Activated T-helper 1 cell treated with anti-CD3 and anti-CD28 coated beads, Interleukin-12 subunit alpha, Interleukin-12 subunit beta, Interleukin-2, Interleukin-4 antibody, amounts not matched to agents 30 ng/mL and 10 ng/mL and 1 ng/mL, durations not matched to agents 14 hours and 24 hours and 36 hours (primary cell): Measurements from ENCODE around the gene PNMT. TPM values are rescaled to one million over a fixed set of nuclear protein-coding genes. Genes with fewer than 3 reads are reported as not detected.

Experiments
- DNase-seq: peaks from one replicate; pipeline ENCODE4 v3.0.0; 2021; ENCODE audit warnings: low spot score
- H3K27ac Mint-ChIP-seq: one replicate; pipeline ENCODE4 v1.8.0; 2021; ENCODE audit warnings: mild to moderate bottlenecking, mixed read lengths
- H3K27me3 Mint-ChIP-seq: one replicate; pipeline ENCODE4 v1.8.0; 2022; ENCODE audit warnings: mild to moderate bottlenecking, moderate library complexity, mixed read lengths; ENCODE audit not compliant: insufficient read depth
- H3K36me3 Mint-ChIP-seq: one replicate; pipeline ENCODE4 v1.8.0; 2021; ENCODE audit warnings: low read depth, mixed read lengths
- H3K4me1 Mint-ChIP-seq: one replicate; pipeline ENCODE4 v1.8.0; 2021; ENCODE audit warnings: low read depth, mixed read lengths
- H3K4me3 Mint-ChIP-seq: one replicate; pipeline ENCODE4 v1.8.0; 2021; ENCODE audit warnings: mild to moderate bottlenecking, moderate library complexity, mixed read lengths
- H3K9me3 Mint-ChIP-seq: one replicate; pipeline ENCODE4 v1.8.0; 2021; ENCODE audit warnings: mixed read lengths
- intact Hi-C: fragments of 100-400 bp; cut with micrococcal nuclease; formaldehyde crosslinking; loops from one replicate; pipeline ENCODE4 v1.15.1; 2024
- total RNA-seq: library from RNA; stranded (reverse); gene quantifications from 2 replicates; pipeline ENCODE4 v1.2.3, GENCODE V29; 2022

Gene PNMT
- total RNA-seq, 1 donor from 2014 or later: not detected

DNA sequence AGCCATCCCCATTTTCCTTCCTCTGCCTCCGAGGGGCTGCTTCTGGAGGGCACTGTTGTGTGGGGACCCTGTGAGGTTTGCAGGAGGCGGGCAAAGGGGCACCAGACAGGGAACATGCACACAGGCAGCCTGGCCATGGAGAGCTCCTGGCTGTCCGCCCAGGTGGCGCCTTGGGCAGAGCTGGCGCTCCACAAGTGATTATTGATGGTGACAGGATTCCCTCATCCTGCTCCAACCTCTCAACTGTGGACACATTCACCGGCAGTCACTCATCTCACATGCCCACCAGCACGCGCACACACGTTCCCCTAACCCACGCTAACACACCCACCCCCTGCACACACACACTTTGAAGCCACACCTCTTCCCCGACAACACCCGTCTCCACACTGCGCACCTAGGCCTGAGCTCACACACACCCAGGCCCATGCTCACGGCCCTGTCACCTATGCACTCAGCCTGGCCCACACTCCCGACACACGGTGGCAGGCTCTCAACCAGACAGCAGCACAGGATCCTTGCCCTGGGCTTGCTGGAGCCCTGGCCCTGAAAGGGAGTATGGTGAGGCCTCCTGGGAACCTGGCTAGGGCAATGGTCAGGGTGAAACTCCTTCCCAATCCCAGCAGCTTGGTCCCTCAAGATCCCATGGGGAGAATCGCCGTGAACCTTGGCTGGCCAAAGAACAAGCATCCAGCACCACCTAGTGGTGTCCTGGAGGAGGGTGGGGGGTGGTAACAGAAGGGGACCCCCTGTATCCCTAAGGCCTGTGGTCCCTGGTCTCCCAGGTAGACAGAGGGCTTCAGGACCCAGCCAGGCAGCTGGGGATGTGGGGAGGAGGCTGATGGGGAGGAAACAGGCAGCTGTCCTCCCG is 3.6 kb downstream of the PNMT start:
- intact Hi-C loops: no loop called here
- peaks cover 18% of the 10 kb centered on the region for H3K4me1 Mint-ChIP-seq
- peaks cover 6% of the 10 kb centered on the region for H3K36me3 Mint-ChIP-seq
- H3K9me3 Mint-ChIP-seq: no peaks in the 10 kb centered on the region
- no peak overlapping the region for H3K27ac Mint-ChIP-seq
- DNase-seq: no peak
- H3K27me3 Mint-ChIP-seq: peaks cover 22% of the 10 kb centered on the region
- H3K4me3 Mint-ChIP-seq: no peak overlapping the region

DNA sequence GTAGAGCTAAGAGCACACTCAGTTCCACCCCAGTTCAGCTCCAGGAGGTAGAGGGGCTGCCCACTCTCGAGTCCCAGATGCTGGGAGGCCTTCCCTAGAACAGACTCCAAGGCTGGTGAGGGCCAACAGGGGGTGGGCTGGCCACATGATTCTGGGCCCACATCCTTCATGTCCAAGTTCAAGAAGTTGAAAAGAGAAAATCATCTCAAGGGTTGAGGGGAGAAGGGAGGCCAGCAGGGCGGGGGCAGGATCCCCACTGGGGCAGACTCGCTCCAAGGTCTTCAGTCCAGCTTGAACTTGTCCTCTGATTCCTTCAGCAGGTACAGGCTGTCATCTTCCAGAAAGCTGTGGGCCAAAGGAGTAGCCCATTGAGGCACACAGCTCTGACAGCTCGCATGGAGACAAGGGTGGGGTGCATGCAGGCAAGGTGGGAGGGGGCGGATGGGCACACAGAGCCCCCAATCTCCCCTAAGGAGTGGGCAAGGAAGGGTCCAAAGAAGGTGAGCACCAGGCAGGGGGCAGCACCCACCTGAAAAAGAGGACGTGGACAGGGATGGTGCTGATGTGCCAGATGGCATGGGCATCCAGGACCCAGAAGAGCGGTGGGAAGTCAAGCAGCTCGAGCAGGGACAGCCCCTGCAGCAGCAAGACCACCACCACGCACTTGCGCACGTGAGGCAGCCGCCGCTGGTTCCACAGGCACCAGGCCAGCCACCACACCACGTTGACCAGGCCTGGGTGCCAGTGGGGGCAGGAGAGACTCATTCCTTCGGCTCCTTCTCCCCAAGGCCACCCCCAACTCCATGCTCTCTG is 4.5 kb downstream of the PNMT start:
- Mint-ChIP-seq H3K9me3 (no peaks in the 10 kb centered on the region), H3K36me3 (peaks cover 6% of the 10 kb centered on the region), H3K27ac (no peak overlapping the region), H3K4me3 (no peak overlapping the region), H3K27me3 (peaks cover 19% of the 10 kb centered on the region), H3K4me1 (peaks cover 27% of the 10 kb centered on the region)
- intact Hi-C loops: no loop called here
- no peak for DNase-seq

GRCh38 chr17:39673335-39674081 is 5.3 kb downstream of the PNMT start:
- H3K4me1 Mint-ChIP-seq: peaks cover 32% of the 10 kb centered on the region
- no peak for DNase-seq
- H3K27ac Mint-ChIP-seq: no peak overlapping the region
- no peak overlapping the region for H3K4me3 Mint-ChIP-seq
- intact Hi-C loops: no loop called here
- no peaks in the 10 kb centered on the region for H3K9me3 Mint-ChIP-seq
- H3K27me3 Mint-ChIP-seq: peaks cover 13% of the 10 kb centered on the region
- H3K36me3 Mint-ChIP-seq: peaks cover 5% of the 10 kb centered on the region

GRCh38 chr17:39674179-39674578 is 5.9 kb downstream of the PNMT start:
- H3K4me1 Mint-ChIP-seq: peaks cover 34% of the 10 kb centered on the region
- no peak for DNase-seq
- H3K36me3 Mint-ChIP-seq: peaks cover 4% of the 10 kb centered on the region
- no peak overlapping the region for H3K4me3 Mint-ChIP-seq
- H3K27ac Mint-ChIP-seq: no peak overlapping the region
- no peaks in the 10 kb centered on the region for H3K9me3 Mint-ChIP-seq
- intact Hi-C loops: no loop called here
- peaks cover 10% of the 10 kb centered on the region for H3K27me3 Mint-ChIP-seq

- no peak overlapping the region for H3K4me3 Mint-ChIP-seq
- peaks cover 6% of the 10 kb centered on the region for H3K27me3 Mint-ChIP-seq
- no peak overlapping the region for H3K27ac Mint-ChIP-seq
- peaks cover 41% of the 10 kb centered on the region for H3K4me1 Mint-ChIP-seq
- H3K36me3 Mint-ChIP-seq: peaks cover 8% of the 10 kb centered on the region
- DNase-seq: no peak
- no peaks in the 10 kb centered on the region for H3K9me3 Mint-ChIP-seq
- intact Hi-C loops: no loop called here
Measured at GRCh38 chr17:39674702-39675389, 6.6 kb downstream of the PNMT start.

DNA sequence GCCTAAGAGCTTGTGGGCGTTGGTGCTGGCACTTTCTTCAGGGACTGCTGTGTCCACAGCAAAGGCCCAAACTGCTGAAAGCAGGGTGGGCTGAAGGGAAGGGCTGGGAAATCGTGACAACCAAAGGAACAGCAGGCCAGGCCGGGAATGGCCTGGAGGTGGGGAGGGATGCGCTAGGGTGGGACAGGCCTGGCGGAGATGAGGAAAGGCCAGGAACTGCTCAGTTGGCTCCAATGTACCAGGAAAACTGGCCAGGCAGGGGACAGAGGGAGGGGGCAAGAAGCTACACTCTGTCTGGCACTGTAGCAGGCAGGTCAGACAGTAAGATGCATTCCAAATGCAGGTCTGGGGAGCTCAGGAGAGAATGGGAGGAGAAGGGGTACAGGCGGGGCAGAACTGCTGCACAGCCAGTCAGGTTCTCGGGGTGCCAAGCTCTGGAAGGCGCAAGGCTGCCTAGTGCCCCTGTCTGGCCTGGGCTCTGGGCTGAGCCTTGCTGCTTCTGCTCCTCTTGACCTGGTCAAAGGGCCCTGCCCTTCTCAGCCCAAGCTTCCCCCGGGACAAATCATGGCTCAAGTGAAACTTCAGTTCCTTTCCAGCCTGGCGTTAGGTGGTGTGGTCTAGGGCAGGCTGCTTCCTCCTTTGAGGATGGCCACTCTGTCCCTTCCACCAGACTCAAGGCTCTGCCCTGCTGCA is 7.3 kb downstream of the PNMT start:
- Mint-ChIP-seq H3K4me1 (peaks cover 48% of the 10 kb centered on the region), H3K9me3 (no peaks in the 10 kb centered on the region), H3K4me3 (no peak overlapping the region), H3K27me3 (peaks cover 6% of the 10 kb centered on the region), H3K36me3 (peaks cover 12% of the 10 kb centered on the region), H3K27ac (peak overlapping the region; percentile 35)
- intact Hi-C loops: no loop called here
- no peak for DNase-seq

DNA sequence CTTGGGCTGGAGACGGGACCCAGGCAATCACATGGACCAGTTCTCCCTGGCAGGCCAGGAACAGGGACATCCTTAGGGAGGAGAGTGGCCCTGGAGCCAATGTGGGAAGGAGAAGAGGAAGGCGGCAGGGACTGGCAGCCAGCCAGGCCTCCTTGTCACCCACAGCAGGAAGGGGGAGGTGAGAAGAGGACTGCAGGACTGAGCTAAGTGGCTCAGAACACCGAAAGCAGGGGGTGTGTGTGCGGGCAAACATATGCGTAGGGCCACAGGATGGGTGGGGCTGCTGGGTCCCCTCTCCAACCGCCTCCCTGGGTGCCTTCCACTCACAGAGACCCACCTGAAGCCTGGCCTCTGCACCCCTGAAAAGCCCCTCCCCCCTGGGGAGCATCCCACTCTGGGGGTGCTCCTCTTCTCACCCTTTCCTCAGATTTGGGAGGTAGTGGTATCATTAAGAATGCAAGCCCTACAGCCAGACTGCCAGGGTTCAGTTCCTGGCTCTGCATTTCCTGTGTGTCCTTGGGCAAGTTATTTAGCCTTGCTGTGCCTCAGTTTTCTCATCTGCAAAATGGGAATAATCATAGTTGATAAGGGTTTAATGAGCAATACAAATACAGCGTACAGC is 8.1 kb downstream of the PNMT start:
- intact Hi-C loops: no loop called here
- H3K27me3 Mint-ChIP-seq: peaks cover 6% of the 10 kb centered on the region
- H3K4me3 Mint-ChIP-seq: no peak overlapping the region
- H3K27ac Mint-ChIP-seq: peak overlapping the region; percentile 35
- peaks cover 52% of the 10 kb centered on the region for H3K4me1 Mint-ChIP-seq
- peak; percentile 33 for DNase-seq
- H3K36me3 Mint-ChIP-seq: peaks cover 16% of the 10 kb centered on the region
- H3K9me3 Mint-ChIP-seq: no peaks in the 10 kb centered on the region

DNA sequence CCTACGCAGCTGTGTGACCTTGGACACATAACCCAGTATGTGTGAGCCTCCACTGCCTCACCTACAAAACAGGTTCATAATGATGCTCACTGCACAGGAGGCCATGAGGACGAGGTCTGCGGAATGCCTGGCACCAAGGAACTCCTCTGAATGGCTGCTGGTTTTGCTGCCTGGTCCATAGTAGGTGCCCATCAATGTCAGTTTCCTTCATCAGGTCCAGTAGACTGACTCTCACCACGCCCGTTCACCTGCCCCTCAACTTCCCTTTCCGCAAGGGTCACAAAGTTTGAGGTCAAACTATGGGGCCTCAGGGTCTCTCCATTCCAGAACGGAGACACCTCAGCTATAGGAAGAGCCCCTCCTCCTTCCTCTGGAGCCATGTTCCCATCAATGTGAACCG is 8.8 kb downstream of the PNMT start:
- peaks cover 16% of the 10 kb centered on the region for H3K36me3 Mint-ChIP-seq
- intact Hi-C loops: no loop called here
- DNase-seq: no peak
- no peak overlapping the region for H3K4me3 Mint-ChIP-seq
- H3K9me3 Mint-ChIP-seq: no peaks in the 10 kb centered on the region
- no peak overlapping the region for H3K27ac Mint-ChIP-seq
- H3K27me3 Mint-ChIP-seq: peaks cover 2% of the 10 kb centered on the region
- peaks cover 52% of the 10 kb centered on the region for H3K4me1 Mint-ChIP-seq

DNA sequence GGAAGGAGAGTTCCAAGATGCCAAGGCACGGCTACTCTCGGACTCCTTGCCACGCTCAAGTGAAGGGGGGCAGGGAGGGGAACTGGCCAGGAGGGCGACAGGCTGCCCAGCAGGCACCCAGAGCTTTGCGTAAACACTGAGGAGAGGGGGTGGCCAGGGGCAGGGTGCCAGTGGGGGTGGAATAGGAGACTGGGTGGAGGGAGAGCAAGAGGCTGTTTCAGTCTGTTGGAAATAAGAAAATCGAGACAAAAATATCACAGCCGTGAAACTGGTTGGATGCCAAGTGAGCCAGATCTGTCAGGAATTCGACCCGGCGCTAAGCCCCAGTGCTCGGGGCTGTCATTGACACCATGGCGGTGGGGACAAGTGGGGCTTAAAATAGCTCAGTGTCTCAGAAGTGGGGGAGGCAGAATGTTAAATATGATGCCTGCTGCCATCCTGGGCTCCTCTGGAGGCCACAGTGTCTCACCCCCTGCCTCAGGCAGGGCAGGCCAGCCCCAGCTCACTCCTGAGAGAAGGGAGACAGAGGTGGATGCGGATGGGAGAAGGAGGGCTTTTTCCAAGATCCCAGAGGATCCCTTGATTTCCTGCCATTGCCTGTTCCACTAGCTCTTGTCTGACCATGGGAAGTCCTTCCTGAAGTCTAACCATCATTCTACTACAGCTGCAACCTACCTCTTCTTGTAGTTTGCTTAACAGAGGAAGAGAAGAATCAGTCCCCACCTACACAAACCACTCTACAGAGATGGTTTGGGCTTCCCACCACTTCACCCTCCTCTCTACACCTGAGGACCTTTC is 9.5 kb downstream of the PNMT start:
- peaks cover 16% of the 10 kb centered on the region for H3K36me3 Mint-ChIP-seq
- H3K9me3 Mint-ChIP-seq: no peaks in the 10 kb centered on the region
- intact Hi-C loops: no loop called here
- no peak for DNase-seq
- H3K27me3 Mint-ChIP-seq: peaks cover 2% of the 10 kb centered on the region
- no peak overlapping the region for H3K27ac Mint-ChIP-seq
- H3K4me1 Mint-ChIP-seq: peaks cover 52% of the 10 kb centered on the region
- no peak overlapping the region for H3K4me3 Mint-ChIP-seq

DNA sequence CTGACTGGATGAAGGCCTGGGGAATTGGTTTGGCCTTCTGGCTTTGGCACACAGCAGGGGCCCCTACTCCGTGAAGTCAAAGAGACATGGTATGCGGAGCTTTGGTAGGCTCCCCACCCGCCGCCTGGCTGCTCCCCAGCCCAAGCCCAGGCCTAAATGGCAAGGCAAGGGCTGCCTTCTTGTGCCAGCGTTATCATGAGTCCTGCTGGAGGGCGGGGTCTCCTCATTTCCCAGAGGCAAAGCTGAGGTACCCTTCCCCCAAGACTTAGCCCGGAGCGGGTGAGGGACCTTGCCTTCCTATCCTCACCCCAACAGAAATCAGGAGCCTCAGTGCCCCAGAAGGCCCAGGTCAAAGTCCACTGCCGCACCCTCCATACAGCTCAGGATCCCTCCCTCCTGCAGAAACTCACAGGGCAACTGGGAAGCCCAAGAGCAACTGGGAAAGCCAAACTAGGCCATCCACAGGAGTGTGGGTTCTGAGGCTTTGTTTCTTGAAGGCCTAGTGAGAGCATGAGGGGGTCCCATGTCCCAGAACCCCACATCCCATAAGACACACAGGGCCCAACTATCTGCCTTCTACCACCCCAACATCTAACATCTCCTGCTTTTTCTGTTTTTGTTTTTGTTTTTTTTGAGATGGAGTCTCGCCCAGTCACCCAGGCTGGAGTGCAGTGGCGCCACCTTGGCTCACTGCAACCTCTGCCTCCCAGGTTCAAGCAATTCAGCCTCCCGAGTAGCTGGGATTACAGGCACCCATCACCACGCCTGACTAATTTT is 10.3 kb downstream of the PNMT start:
- no peaks in the 10 kb centered on the region for H3K9me3 Mint-ChIP-seq
- H3K36me3 Mint-ChIP-seq: peaks cover 17% of the 10 kb centered on the region
- no peak overlapping the region for H3K27ac Mint-ChIP-seq

More for the DNA sequence above, 10.3 kb downstream of the PNMT start:
- no peaks in the 10 kb centered on the region for H3K27me3 Mint-ChIP-seq
- DNase-seq: no peak
- intact Hi-C loops: loop anchor here (1.0 kb wide), 1 partner anchor 10 kb away; the partner anchor contains the start of gene PGAP3
- H3K4me1 Mint-ChIP-seq: peaks cover 52% of the 10 kb centered on the region
- H3K4me3 Mint-ChIP-seq: no peak overlapping the region
